MV-4-11 (cell line): ENCODE data around the gene KCNJ3.

Source experiments
- DNase-seq: peaks from one replicate; lab custom pipeline; 2025; lab: John Stamatoyannopoulos, UW

The KCNJ3 gene

GRCh38 chr2:154707994-154708575 is 9.6 kb downstream of the KCNJ3 start:
- no peak for DNase-seq

- no peak for DNase-seq
Measured at GRCh38 chr2:154709215-154709614, 10.7 kb downstream of the KCNJ3 start.

DNA sequence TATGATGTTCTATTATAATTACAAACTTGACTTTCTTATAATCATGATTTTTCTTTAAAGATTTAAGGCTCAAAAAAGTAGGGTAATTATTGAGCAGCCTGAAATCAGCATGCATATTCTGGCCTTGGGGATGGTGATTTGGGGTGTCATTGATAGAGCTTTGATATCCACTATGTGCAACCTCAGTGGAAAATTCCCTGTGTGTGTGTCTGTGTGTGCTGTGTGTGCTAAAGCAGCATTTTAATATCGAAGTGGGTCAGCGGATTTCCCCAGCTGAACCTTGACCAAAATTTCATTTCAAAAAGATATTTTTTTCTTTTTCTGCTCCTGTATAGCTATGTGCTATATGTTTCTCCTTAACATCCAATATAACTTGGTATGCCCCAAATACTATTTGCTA is 11.6 kb downstream of the KCNJ3 start:
- no peak for DNase-seq

DNA sequence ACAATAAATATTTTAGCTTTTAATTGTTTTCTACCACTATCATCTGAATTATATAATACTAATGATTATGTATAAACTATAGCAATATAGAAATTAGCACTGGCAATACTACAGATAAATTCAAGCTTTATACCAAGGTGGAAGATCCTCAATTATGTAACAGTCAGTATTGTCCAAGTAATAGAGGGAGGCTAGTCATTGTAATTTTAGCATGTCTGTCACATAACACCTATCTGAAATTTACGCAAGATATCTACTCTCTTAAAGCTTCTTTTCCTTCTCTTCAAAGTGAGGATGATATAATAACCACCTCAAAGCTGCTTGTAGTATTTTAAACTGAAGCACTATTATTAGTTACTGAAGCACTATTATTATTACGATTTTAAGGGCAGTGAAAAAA is 12.2 kb downstream of the KCNJ3 start:
- DNase-seq, result no peak

GRCh38 chr2:154713675-154714074 is 15.2 kb downstream of the KCNJ3 start:
- no peak for DNase-seq

- no peak for DNase-seq
Measured at GRCh38 chr2:154720651-154721050, 22.2 kb downstream of the KCNJ3 start.

- DNase-seq, result no peak
Measured at GRCh38 chr2:154724194-154724797, 25.8 kb downstream of the KCNJ3 start.

DNA sequence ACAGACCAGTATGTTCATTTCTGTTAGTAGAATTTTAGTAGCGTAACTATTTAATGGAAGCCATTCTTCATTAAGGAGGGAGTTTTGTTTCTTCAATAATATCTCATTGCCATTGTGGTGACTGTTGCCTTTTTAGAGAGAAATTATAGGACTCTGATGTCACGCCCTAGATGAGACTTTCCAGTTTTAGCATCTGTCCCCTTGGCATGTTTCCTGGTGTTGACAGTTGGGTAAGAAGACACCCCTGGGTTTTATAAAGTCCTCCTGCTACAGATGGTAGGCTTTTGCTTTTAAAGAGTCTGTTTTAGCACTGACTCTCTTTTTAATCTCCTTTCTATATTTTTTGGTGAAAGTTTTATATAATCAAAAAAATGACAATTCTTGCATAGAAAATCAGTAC is 41.9 kb downstream of the KCNJ3 start:
- DNase-seq, result no peak

GRCh38 chr2:154758871-154759270 is 60.4 kb downstream of the KCNJ3 start:
- DNase-seq, result no peak

- no peak for DNase-seq
Measured at GRCh38 chr2:154762638-154763037, 64.1 kb downstream of the KCNJ3 start.

DNA sequence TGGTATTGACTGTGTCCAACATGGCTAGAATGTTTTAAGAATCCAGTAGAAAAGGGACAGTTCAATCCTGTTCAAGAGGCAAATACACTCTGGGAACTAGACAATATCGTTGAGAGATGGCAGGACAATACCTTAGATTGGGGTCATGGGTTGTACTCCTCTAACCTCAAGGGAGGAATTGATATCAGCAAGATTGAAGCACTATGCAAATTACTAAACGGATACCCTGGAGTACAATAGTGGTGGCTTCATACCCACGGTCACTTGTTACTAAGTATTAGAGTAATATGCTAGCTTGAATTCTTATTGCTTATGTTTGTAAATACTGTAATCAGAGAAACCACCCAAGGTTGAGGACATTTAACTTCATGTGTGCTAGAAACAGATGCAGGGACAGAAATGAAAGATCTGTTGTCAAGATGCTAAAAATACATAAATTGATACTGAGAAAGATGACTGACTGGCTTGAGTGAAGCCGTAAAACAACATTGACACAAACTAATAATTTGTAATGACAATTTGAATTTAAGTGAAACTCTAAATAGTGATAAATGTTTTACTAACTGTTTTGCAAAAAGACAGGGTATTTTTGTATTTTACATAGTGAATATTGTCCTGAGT is 73.3 kb downstream of the KCNJ3 start:
- no peak for DNase-seq

DNA sequence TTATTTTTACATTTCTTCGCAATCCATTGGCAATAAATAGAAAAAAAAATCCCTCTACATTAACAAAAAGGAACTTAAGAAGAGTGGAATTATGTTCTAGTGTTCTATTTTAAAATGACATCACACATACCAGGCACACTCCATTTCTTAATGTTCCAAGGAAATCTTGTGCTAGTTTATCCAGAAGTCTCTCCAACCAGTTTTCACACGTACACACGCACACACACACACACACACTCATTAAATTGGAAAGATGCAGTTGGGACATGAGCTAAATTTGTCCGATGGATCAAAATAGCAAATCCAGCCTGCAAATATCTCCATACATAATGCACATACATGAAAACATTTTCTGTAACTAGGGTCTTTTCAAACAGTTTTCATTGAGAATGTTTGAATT is 78.3 kb downstream of the KCNJ3 start:
- no peak for DNase-seq

- DNase-seq, result no peak
Measured at GRCh38 chr2:154794406-154794805, 95.9 kb downstream of the KCNJ3 start.

- DNase-seq, result no peak
Measured at GRCh38 chr2:154795651-154796050, 97.2 kb downstream of the KCNJ3 start.

- no peak for DNase-seq
Measured at GRCh38 chr2:154804451-154804850, 106.0 kb downstream of the KCNJ3 start.

GRCh38 chr2:154813636-154814035 is 115.1 kb downstream of the KCNJ3 start:
- no peak for DNase-seq

DNA sequence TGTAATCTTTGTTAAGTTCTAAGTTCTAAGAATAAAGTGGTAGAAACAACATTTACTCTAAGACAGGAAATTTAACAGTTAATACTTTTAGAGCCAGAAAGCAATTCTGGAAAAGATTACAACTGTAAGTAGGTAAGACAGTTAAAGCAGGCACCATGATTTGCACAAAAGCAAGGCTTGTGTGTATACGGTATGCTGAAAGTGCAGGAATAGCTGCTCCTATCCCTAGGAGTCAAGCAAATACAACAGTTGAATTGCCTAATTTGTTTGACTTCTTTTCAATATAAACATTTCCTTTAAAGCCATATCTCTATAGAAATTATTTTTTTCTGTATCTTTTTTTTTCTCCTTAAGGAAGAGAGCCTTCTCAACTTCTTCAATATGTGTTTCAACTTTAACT is 116.4 kb downstream of the KCNJ3 start:
- DNase-seq, result no peak

DNA sequence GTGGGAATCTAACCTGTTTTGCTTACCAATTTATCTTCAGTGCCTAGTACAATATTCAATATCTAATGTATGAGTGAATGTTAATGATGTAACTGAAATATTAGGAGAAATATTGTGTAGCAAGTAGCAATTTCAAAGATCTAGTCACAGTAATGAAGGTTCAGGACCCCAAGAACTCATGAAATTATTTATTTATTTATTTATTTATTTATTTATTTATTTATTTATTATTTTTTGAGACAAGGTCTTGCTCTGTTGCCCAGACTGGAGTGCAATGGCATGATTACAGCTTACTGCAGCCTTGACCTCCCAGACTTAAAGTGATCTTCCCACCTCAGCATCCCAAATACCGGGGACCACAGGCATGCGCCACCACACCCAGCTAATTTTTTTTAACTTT is 126.9 kb downstream of the KCNJ3 start:
- no peak for DNase-seq

- DNase-seq, result no peak
Measured at GRCh38 chr2:154826827-154827226, 128.3 kb downstream of the KCNJ3 start.

DNA sequence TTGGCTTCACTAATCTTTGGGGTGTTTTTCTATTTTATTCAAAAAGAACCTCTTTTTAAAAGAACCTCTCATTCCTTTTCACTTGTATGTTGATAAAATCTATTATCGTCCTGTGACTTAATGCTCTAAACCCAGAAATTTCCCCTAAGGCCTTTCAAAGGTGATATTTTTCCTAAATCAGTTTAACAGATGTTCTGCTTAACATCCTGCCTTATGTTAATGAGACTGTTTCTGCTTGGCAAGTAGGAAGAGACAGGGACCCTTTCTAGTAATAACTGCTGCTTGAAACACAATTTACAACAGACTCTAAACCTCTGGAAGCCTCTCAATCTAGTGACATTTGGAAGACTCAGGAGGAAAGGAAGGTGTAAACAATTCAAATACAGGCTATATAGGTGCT is 128.8 kb downstream of the KCNJ3 start:
- no peak for DNase-seq

DNA sequence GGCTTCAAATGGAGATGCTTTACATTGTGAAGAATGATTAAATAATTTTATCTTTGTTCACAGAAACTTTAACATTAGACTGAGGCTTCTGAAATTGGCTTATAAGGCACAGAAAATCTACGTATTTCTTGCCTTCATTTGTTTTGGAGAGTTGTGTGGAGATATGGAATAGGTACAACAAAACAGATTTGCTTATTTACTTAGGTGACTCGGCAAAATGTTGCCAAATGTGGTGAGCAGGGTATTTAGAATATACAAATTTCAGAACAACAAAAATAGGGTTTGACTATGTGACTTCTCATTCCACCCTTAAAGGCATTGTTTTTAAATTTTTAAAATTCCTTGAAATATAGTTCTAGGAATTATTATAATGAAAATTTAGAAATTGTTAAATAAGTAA is 134.2 kb downstream of the KCNJ3 start:
- no peak for DNase-seq

- no peak for DNase-seq
Measured at GRCh38 chr2:154836632-154837031, 138.1 kb downstream of the KCNJ3 start.

GRCh38 chr2:154837035-154837434 is 138.5 kb downstream of the KCNJ3 start:
- no peak for DNase-seq

DNA sequence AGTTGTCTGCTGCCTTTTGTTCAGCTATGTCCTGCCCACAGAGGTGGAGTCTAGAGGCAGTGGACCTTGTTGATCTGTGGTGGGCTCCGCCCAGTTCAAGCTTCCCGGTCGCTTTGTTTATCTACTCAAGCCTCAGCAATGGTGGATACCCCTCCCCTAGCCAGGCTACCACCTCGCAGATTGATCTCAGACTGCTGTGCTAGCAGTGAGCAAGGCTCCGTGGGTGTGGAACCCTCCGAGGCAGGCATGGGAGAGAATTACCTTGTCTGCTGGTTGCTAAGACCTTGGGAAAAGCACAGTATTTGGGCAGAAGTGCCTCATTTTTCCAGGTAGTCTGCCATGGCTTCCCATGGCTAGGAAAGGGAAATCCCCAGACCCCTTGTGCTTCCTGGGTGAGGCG is 146.0 kb downstream of the KCNJ3 start:
- no peak for DNase-seq
